ENCODE results near the gene TAS2R43. TPM values are rescaled to one million over a fixed set of nuclear protein-coding genes. Genes with fewer than 3 reads are reported as not detected.
"Not testable (repeated sequence)": the region's sequence is repeated elsewhere in the genome, so short reads cannot be mapped to it uniquely, and the experiment has no call there.

The TAS2R43 gene
- total RNA-seq, 1 donor from 2014 or later, result 2.0 TPM

DNA sequence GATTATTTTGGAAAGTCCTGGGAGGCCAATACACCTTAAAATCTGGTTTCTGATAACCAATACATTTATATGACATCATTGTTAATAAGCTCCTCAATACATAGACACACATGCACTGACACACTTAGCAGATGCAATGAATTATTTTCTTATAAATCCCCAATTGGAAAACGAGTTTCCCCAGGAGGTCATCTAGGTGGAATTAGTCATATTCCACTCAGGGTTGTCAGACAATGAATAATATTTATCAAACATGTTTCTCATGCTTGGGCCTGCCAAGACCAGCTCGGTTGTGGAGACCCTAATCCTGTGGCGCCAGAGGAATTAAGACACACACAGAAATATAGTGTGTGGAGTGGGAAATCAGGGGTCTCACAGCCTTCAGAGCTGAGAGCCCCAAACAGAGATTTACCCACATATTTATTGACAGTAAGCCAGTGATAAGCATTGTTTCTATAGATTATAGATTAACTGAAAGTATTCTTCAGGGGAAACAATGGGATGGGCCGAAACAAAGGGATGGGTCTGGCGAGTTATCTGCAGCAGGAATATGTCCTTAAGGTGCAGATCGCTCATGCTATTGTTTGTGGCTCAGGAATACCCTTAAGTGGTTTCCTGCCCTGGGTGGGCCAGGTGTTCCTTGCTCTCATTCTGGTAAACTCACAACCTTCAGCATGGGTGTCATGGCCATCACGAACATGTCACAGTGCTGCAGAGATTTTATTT, 42.1 kb downstream of the TAS2R43 start:
- H3K4me3 Mint-ChIP-seq; DNase-seq (ENCODE audit: low spot score); H3K4me1 Mint-ChIP-seq (ENCODE audit: low read depth); intact Hi-C loops (cut with micrococcal nuclease); H3K27me3 Mint-ChIP-seq (ENCODE audit: insufficient read depth); H3K27ac Mint-ChIP-seq: not testable (repeated sequence)
- peaks cover 22% of the 10 kb centered on the region for H3K9me3 Mint-ChIP-seq
- H3K36me3 Mint-ChIP-seq (ENCODE audit: low read depth), result peaks cover 28% of the 10 kb centered on the region

DNA sequence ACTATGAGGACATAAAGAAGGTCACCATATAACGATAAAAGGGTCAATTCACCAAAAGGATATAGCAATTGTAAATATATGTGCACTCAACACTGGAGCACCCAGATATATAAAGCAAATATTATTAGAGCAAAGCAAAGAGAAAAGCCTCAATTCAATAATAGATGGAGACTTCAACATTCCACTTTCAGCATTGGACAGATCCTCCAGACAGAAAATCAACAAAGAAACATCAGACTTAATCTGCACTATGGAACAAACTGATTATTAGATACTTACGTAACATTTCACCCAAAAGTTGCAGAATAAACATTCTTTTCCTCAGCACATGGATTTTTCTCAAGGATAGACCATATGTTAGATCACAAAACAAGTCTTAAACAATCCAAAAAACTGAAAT, 50.7 kb downstream of the TAS2R43 start:
- H3K9me3 Mint-ChIP-seq; H3K4me3 Mint-ChIP-seq; H3K4me1 Mint-ChIP-seq (ENCODE audit: low read depth); H3K27ac Mint-ChIP-seq; intact Hi-C loops (cut with micrococcal nuclease); H3K27me3 Mint-ChIP-seq (ENCODE audit: insufficient read depth); DNase-seq (ENCODE audit: low spot score): not testable (repeated sequence)
- peaks cover 17% of the 10 kb centered on the region for H3K36me3 Mint-ChIP-seq (ENCODE audit: low read depth)

Other genes with a start within 250 kb of the TAS2R43 start
- 1.9 and 3.6 TPM in 2 replicates for gene PRR4, start 242.8 kb downstream of the TAS2R43 start, total RNA-seq
- gene PRH1, start 208.1 kb downstream of the TAS2R43 start, total RNA-seq, result 18.4 and 19.6 TPM in 2 replicates
- gene TAS2R13, start 182.8 kb downstream of the TAS2R43 start, total RNA-seq, result 0.96 TPM in 2 replicates
- gene PRH2, start 163.1 kb downstream of the TAS2R43 start, total RNA-seq, result not detected in 2 replicates
- gene TAS2R14, start 153.1 kb downstream of the TAS2R43 start, total RNA-seq, result 2.8 and 2.9 TPM in 2 replicates
- gene TAS2R50, start 105.4 kb downstream of the TAS2R43 start, total RNA-seq, result 0.91 and 1.7 TPM in 2 replicates
- 2.1 TPM in 2 replicates for gene TAS2R20, start 94.0 kb downstream of the TAS2R43 start, total RNA-seq
- gene TAS2R19, start 69.7 kb downstream of the TAS2R43 start, total RNA-seq, result 3.6 and 4.3 TPM in 2 replicates
- gene TAS2R31, start 60.9 kb downstream of the TAS2R43 start, total RNA-seq, result 4.1 and 4.5 TPM in 2 replicates
- 1.9 and 2.0 TPM in 2 replicates for gene TAS2R46, start 30.0 kb downstream of the TAS2R43 start, total RNA-seq
- gene TAS2R30, start 42.3 kb upstream of the TAS2R43 start, total RNA-seq, result 3.8 and 4.5 TPM in 2 replicates
- gene SMIM10L1, start 78.9 kb upstream of the TAS2R43 start, total RNA-seq, result 10.4 and 11.3 TPM in 2 replicates
- gene TAS2R42, start 94.6 kb upstream of the TAS2R43 start, total RNA-seq, result not detected in 2 replicates
- gene PRB3, start 177.4 kb upstream of the TAS2R43 start, total RNA-seq, result not detected in 2 replicates
- not detected in 2 replicates for gene PRB4, start 218.1 kb upstream of the TAS2R43 start, total RNA-seq